Activated CD4-positive, alpha-beta T cell treated with anti-CD3 and anti-CD28 coated beads, Interleukin-2, amount 50 U/mL, for 4 hours (primary cell): ENCODE data around the gene PRAME.

Source experiments
- DNase-seq, 2 experiments: peaks; one replicate each; pipeline ENCODE4 v3.0.0-alpha.2; 2020

PRAME gene

DNA sequence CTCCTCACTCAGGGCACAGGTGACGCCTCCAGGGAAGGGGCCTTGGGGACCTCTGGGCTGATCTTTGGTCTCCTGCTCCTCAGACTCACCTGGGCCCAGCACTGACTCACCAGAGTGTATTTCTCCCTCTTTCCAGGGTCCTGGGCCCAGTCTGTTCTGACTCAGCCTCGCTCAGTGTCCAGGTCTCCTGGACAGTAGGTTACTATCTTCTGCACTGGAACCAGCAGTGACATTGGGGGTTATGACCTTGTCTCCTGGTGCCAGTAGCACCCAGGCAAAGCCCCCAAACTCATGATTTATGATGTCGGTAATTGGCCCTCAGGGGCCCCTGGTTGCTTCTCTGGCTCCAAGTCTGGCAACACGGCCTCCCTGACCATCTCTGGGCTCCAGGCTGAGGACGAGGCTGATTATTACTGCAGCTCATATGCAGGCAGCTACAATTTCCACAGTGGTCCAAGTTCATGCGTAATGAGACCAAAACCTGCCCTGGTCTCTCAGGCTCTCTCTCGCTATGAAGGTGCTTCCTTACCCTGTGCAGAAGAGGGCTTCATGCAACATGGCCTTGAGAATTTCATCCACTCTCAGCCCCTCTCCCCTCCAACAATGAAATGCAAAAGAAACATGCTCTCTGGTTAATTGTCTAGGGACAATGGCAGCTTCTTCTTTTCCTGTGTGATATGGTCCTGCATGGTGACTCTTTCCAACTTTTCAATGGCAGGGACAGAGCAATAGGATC, 21.0 kb upstream of the PRAME start:
- no peak for DNase-seq

DNA sequence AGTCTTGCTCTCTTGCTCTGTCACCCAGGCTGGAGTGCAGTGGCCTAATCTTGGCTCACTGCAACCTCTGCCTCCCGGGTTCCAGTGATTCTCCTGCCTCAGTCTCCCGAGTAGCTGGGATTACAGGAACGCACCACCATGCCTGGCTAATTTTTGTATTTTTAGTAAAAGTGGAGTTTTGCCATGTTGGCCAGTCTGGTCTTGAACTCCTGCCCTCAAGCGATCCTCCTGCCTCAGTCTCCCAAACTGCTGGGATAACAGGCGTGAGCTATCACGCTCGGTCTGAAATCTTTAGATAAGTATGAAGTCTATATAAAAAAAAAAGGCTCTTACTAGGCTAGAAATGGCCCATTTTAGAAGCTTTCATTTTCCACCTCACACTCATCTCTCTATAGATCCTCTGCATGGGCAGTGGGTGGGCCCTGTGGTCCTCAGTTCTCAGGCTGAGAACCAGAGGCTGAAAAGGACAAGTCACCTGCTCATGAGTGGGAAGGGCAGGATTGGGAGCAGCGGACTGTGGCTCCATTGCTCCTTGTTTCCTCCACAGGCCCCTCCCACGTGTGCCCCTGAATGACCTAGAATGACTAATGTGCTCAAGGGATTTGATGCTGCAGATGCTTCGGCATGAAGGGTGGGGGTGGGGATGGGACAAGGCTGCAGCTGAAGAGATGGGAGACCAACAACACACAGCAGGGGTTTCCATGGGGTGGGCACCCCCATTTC, 19.8 kb upstream of the PRAME start:
- no peak for DNase-seq

- DNase-seq: no peak
Measured at GRCh38 chr22:22576989-22577427, 17.9 kb upstream of the PRAME start.

GRCh38 chr22:22576244-22576988, 17.4 kb upstream of the PRAME start:
- DNase-seq: no peak

- DNase-seq: no peak
Measured at GRCh38 chr22:22574361-22574760, 15.3 kb upstream of the PRAME start.

- no peak for DNase-seq
Measured at GRCh38 chr22:22573047-22573889, 14.2 kb upstream of the PRAME start.

GRCh38 chr22:22571862-22572261, 12.8 kb upstream of the PRAME start:
- DNase-seq: no peak

GRCh38 chr22:22571429-22571828, 12.4 kb upstream of the PRAME start:
- no peak for DNase-seq

DNA sequence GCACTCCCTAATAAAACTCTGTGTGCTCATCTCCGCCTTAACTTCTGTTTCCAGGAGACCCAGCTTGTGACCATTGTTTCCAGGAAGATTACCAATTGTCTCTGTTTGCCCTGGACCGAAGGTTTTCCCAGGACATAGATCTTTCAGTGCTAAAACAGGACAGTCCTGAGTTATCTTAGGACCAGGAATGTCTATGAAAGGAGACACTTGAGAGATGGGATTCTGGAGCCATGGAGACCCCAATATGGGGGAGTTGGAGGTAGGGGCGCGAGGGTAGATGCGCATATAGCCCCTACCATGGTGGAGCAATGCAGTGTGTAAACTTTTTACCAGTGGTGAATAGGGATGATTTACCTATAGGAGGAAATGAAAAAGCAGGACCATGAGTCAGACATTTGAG, 10.2 kb upstream of the PRAME start:
- DNase-seq: no peak

DNA sequence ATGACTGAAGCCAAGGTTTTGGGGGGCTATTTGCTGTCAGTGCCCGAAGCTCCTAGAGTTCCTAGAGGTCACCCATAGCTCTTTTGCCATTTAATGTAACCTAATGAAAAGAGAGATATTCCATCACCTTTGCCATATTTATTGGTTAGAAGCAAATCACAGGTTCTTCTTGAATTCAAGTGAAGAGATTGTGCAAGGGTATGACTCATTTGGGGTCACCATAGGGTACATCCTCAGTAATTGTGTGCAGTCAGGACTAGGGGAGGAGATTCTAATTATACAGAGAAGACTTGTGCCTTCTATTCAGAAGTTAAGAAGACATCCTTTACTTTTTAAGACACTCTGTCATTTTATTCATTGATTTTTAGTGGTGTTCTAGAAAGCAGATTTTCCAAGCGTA, 6.9 kb upstream of the PRAME start:
- DNase-seq: no peak

DNA sequence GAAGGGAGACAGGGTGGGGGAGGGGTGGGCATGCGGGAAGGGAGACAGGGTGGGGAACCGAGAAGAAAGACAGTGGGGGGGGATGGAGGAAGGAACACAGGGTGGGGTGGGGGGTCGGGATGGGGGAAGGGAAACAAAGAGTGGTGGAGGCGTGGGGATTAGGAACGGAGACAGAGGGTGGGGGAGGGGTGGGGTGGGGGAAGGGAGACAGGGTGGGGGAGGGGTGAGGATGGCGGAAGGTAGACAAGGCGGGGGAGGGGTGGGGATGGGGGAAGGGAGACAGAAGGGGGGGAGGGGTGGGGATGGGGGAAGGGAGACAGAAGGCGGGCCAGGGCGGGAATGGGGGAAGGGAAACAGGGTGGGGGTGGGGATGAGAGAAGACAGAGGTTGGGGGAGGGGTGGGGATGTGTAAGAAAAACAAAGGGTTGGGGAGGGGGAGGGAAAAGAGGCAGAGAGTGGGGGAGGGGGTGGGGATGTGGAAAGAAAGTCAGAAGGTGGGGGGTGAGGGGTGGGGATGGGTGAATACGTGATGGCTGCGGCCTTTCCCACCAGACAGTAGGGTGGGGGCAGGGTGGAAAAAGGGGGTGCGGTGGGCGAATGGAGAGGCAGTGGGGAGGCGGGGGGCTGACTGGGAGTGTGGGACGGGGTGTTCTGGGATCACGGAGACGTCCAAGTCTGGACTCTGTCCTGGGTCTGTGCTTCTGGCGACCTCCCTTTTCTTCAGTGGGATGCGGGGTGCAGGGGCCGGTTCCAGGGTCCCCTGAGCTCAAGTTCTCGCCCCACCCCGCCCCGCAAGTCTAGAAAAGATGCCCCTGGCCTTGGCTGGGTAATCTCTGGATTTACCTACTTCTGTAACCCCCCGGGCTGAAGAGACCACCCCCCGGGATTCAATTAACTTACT, 744 bp downstream of the PRAME start:
- no peak for DNase-seq

DNA sequence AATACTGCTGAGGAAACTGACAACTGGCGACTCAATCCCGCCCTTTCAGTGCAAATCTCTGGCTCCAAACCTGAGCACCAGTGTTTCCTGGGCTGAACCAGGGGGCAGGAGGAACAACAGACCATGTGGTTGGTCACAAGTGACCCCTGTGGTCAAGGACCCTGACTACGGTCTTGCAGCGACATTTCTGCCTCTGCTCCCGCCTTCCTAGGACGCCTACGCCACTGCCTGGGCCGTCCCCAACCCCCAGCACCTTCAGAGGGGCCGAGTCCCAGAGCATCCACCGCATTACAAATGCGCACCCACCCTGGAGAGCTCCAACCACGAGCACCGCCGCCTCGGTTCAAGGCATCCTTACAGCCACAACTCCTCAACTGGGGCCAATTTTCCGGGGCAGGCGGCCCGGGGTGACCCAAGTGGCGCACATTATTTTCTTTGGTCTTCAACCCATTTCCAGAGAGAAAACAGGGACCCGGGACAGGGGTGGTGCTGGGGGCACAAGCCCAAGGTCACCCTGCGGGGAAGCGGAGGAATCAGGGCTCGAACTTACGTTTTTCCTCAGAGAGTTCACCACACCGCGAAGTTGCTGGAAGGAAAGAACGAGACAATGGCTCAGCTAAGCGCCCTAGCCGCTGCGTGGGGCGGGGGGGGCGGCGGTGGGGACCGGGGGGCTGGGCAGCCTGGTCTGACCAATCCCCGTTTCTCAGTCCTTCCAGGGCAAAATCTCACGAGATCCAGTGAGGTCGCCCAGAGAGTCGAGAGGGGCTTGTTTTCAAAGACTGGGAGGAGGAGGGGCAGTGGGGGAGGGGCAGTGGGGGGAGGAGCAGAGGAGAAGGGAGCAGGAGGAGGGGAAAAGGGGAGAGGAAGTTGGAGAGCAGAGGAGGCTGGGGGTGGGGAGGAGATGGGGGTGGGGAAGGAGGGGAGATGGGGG, 1.8 kb downstream of the PRAME start:
- DNase-seq: no peak

DNA sequence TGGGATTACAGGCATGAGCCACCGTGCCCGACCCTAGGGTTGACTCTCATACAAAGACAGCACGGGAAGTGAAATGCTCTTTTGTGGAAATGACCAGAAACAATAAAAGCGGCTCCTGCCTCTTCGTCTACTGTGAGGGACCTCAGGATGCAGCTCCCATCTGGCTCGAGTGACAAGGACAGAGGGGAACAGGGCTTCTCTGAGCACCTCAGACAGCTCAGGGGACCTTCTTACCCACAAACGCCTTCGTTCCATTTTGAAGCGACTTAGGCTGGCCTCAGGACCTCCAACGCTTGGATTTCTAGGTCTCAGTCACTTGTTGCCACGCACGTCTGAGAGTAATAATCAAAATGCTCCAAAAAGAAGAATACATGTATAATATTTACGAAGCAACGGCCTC, 2.5 kb downstream of the PRAME start:
- DNase-seq: no peak

GRCh38 chr22:22555596-22555995, 3.5 kb downstream of the PRAME start:
- DNase-seq: no peak

GRCh38 chr22:22554587-22555284, 4.3 kb downstream of the PRAME start:
- DNase-seq: no peak

GRCh38 chr22:22553735-22554586, 5.1 kb downstream of the PRAME start:
- no peak for DNase-seq

DNA sequence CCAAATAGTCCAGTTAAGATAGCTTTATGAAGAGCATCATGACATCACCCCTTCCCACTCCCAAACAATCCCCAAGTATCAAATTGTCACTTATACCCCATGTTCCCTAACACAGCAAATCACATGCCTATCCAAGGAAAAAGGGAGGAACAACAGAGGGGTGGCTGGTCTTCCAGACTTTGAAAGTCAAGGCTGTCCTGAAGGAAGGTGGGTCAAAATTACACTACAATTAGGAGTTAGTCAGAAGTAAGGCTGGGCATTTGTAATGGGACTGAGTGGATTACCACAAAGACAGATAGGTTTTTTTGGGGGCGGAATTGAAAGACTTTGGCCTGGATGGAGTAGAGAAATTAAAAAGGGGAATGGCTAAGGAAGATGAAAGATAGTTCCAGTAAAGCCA, 5.9 kb downstream of the PRAME start:
- no peak for DNase-seq

- DNase-seq: no peak
Measured at GRCh38 chr22:22552630-22553029, 6.4 kb downstream of the PRAME start.
